Uterus (tissue), 4 donors: ENCODE data around the gene SPNS2. TPM values are rescaled to one million over a fixed set of nuclear protein-coding genes. Genes with fewer than 3 reads are reported as not detected.
A peak's percentile ranks its signal among the peaks of the same experiment; 100 is the strongest.

Experiments
- DNase-seq, 2 donors: peaks; one replicate each; pipeline ENCODE4 v3.0.0-alpha.2; 2019 to 2020
- H3K27ac ChIP-seq, 2 donors: fragments of 200-600 bp; sonication (generic); 1 replicate in 1 of 2; 2 replicates in 1 of 2; pipeline ENCODE4 v1.5.1; 2016 to 2018
- H3K27me3 ChIP-seq, 2 donors: fragments of 200-600 bp; sonication (generic); one replicate each; pipeline ENCODE4 v1.5.1; 2018 to 2019; ENCODE audit warnings: control low read depth in 1 of 2
- H3K36me3 ChIP-seq, 2 donors: fragments of 200-600 bp; sonication (generic); one replicate each; pipeline ENCODE4 v1.5.1; 2019; ENCODE audit warnings: control low read depth in 1 of 2
- H3K4me1 ChIP-seq, 2 donors: fragments of 200-600 bp; sonication (generic); one replicate each; pipeline ENCODE4 v1.5.1; 2018 to 2019; ENCODE audit warnings: control low read depth in 1 of 2
- H3K4me3 ChIP-seq, 2 donors: fragments of 200-600 bp; sonication (generic); 1 replicate in 1 of 2; 2 replicates in 1 of 2; pipeline ENCODE4 v1.5.1; 2018 to 2019; ENCODE audit warnings: mild to moderate bottlenecking in 1 of 2
- H3K9me3 ChIP-seq, 2 donors: fragments of 200-600 bp; sonication (generic); one replicate each; pipeline ENCODE4 v1.5.1; 2019; ENCODE audit warnings: control low read depth in 1 of 2
- POLR2A ChIP-seq, 2 donors: fragments of 450-650 bp; IDR thresholded peaks; one replicate each; pipeline ENCODE4 v1.6.1; 2016; ENCODE audit warnings: antibody characterized with exemption in 2 of 2, mild to moderate bottlenecking in 1 of 2, moderate library complexity in 1 of 2
- intact Hi-C: fragments of 100-400 bp; cut with DNase I; formaldehyde crosslinking; loops from one replicate; pipeline ENCODE4 v1.15.1; 2023; ENCODE audit warnings: low total_unique reads
- total RNA-seq, 4 donors: library from RNA; depleted of rRNA in 3 of 4; stranded (reverse); fragments of >200 nt in 3 of 4; gene quantifications; one replicate each; pipeline versions ENCODE4 v1.1.0 to v1.2.4, GENCODE V29; 2014 to 2023
- TF ChIP-seq, protein P1 (sequence below), 4 experiments: fragments of 200-600 bp in 2 of 4; fragments of 450-650 bp in 2 of 4; sonication (generic) in 2 of 4; IDR thresholded peaks; one replicate each; pipeline ENCODE4 v1.5.1; 2016 to 2019; ENCODE audit warnings: antibody characterized with exemption in 4 of 4, mild to moderate bottlenecking in 2 of 4, moderate library complexity in 1 of 4
- donor health status: DM: yes; HTN: yes; CAD: no.

The SPNS2 gene, protein sequence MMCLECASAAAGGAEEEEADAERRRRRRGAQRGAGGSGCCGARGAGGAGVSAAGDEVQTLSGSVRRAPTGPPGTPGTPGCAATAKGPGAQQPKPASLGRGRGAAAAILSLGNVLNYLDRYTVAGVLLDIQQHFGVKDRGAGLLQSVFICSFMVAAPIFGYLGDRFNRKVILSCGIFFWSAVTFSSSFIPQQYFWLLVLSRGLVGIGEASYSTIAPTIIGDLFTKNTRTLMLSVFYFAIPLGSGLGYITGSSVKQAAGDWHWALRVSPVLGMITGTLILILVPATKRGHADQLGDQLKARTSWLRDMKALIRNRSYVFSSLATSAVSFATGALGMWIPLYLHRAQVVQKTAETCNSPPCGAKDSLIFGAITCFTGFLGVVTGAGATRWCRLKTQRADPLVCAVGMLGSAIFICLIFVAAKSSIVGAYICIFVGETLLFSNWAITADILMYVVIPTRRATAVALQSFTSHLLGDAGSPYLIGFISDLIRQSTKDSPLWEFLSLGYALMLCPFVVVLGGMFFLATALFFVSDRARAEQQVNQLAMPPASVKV
- total RNA-seq: 10 to 100 TPM in 2 of 4 donors, 1 to 10 TPM in 2; 3.8 to 40.5 (median 13.6) TPM

DNA sequence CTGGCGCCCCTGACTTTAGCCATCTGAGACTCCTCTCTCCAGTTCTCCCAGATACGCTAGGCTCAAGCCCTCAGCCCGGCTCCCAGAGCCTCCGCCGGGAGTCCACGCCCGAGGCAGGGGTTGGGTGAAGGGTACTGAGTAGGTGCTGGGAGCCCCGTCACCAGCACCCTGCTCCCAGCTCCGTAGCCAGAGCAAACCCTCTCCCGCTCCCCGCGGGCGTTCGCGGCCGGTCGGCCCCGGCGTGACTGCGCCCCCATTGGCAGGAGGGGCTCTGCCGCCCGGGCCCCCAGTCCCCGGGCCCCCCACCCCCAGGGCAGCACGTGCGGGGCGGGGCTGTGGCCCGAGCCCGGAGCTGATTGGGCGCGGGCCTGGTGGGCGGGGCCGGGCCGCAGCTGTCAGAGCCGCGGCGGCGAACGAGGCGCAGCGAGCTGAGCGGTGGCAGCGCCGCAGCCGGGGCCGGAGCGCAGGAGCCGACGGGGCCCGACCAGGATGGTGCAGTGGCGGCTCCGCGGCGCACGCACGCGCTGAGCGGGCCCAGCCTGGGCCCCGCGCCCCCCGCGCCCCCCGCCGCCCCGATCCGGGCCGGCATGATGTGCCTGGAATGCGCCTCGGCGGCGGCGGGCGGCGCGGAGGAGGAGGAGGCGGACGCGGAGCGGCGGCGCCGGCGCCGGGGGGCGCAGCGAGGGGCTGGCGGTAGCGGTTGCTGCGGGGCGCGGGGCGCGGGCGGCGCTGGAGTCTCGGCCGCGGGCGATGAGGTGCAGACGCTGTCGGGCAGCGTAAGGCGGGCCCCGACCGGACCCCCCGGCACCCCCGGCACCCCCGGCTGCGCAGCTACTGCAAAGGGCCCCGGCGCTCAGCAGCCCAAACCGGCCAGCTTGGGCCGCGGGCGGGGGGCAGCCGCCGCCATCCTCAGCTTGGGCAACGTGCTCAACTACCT, at the start of gene SPNS2:
SPNS2 (plus strand) TSS at position 421 of the 937 bp plus-strand sequence; CDS start at position 588, 167 bp downstream.
- Histone ChIP-seq H3K27me3 (no peaks in the 10 kb centered on the region), H3K36me3 (no peaks in the 10 kb centered on the region), H3K27ac (peak within 1 kb of the TSS in 1 of 2 donors; percentile 39), H3K4me1 (no peaks in the 10 kb centered on the region), H3K4me3 (peak within 1 kb of the TSS; percentile 22 to 29), H3K9me3 (no peaks in the 10 kb centered on the region)
- intact Hi-C loops: no loop called here
- DNase-seq: peak in 1 of 2 donors; percentile 42
- TF ChIP-seq POLR2A (IDR thresholded peaks at IDR 0.05): peak; percentile 11 to 32
- TF ChIP-seq, protein P1, sequence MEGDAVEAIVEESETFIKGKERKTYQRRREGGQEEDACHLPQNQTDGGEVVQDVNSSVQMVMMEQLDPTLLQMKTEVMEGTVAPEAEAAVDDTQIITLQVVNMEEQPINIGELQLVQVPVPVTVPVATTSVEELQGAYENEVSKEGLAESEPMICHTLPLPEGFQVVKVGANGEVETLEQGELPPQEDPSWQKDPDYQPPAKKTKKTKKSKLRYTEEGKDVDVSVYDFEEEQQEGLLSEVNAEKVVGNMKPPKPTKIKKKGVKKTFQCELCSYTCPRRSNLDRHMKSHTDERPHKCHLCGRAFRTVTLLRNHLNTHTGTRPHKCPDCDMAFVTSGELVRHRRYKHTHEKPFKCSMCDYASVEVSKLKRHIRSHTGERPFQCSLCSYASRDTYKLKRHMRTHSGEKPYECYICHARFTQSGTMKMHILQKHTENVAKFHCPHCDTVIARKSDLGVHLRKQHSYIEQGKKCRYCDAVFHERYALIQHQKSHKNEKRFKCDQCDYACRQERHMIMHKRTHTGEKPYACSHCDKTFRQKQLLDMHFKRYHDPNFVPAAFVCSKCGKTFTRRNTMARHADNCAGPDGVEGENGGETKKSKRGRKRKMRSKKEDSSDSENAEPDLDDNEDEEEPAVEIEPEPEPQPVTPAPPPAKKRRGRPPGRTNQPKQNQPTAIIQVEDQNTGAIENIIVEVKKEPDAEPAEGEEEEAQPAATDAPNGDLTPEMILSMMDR (IDR thresholded peaks at IDR 0.05): no peak

DNA sequence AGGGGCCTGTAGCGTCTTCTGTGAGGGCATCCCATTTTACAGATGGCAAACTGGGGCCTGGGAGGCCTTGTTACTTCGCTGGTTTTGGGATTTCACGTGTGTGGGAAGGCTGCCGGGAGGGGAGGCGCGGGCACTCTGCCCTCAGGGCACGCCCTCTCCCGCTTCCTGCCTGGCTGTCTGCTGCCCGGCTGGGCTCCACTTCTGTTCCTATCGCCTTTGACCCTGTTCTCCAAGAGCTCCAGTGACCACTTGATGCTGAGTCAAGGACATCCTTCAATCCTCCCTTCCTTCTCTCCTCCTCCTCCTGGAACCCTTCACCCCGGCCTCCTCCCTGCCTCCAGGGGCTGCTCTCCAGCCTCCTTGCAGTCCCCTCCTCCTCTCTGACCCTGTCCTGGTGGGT, 48.9 kb upstream of the SPNS2 start:
- H3K9me3 ChIP-seq: no peaks in the 10 kb centered on the region
- no peak overlapping the region for H3K4me3 ChIP-seq
- H3K4me1 ChIP-seq: no peaks in the 10 kb centered on the region
- no peak for DNase-seq
- TF ChIP-seq, protein P1 (IDR thresholded peaks at IDR 0.05): no peak
- TF ChIP-seq POLR2A (IDR thresholded peaks at IDR 0.05): no peak
- no peaks in the 10 kb centered on the region for H3K36me3 ChIP-seq
- intact Hi-C loops: no loop called here
- no peaks in the 10 kb centered on the region for H3K27me3 ChIP-seq
- no peak overlapping the region for H3K27ac ChIP-seq

DNA sequence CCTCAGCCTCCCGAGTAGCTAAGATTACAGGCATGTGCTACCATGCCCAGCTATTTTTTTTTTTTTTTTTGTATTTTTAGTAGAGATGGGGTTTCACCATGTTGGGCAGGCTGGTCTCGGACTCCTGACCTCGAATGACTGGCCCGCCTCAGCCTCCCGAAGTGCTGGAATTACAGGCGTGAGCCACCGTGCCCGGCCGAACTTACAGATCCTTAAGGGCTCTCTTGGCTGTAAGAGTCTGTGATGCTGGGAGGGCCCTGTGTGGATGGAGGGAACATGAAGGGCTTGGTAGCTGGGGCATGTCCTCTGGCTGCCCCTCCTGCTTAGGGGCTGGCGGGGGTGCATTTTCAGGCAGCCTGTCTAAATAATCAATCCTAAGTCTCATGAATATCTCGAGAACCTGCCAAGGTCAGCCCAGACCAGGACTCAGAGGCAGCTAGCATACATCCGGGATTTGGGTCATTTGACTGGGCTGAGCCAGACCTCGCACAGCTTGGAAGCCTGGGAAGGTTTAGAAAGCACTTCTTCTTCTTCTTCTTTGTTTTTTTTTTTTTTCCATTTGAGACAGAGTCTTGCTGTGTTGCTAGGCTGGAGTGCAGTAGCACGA, 47.9 kb upstream of the SPNS2 start:
- no peak for DNase-seq
- intact Hi-C loops: no loop called here
- H3K9me3 ChIP-seq: no peaks in the 10 kb centered on the region
- H3K36me3 ChIP-seq: no peaks in the 10 kb centered on the region
- no peak for TF ChIP-seq POLR2A (IDR thresholded peaks at IDR 0.05)
- TF ChIP-seq, protein P1 (IDR thresholded peaks at IDR 0.05): no peak
- H3K4me3 ChIP-seq: no peak overlapping the region
- H3K4me1 ChIP-seq: no peaks in the 10 kb centered on the region
- H3K27me3 ChIP-seq: no peaks in the 10 kb centered on the region
- no peak overlapping the region for H3K27ac ChIP-seq

DNA sequence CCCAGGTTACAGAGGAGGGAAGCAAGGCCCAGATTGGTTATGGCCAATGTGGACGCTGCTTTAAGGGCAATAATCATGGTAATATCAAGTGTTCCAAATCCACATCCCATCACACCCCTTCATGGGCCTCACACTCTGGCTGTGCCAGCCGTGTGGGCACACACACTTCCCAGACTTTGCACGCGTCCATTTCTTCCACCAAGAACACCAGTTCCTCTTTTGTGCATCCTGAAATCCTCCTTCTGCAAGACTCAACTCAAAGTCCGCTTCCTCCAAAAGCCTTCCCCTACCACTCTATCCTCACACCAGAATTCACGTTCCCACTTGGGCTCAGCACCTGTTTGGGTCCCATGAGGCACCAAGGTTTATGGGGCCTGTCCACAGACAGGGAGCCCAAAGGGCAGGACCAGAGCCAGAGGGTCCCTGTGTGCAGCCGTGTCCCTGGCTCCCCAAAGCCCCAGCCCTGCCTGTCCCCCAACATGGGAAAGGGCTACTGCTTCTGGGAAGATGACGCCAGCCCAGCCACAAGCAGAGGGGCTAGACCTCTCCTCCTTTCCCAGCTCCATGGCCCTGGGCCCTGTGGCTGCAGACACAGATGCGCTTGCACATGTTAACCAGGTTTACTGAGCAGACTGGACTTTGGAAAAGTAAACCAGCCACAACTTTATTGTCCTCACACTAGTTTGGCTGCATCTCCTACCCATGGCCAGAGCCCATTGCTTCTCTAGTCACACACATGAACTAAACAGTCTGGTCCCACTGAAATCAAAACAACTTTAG, 44.7 kb upstream of the SPNS2 start:
- TF ChIP-seq, protein P1 (IDR thresholded peaks at IDR 0.05): no peak
- TF ChIP-seq POLR2A (IDR thresholded peaks at IDR 0.05): no peak
- H3K4me1 ChIP-seq: no peaks in the 10 kb centered on the region
- intact Hi-C loops: no loop called here
- H3K4me3 ChIP-seq: no peak overlapping the region
- no peaks in the 10 kb centered on the region for H3K9me3 ChIP-seq
- no peaks in the 10 kb centered on the region for H3K27me3 ChIP-seq
- H3K27ac ChIP-seq: no peak overlapping the region
- H3K36me3 ChIP-seq: no peaks in the 10 kb centered on the region
- no peak for DNase-seq
